CD14-positive monocyte (primary cell): ENCODE measurements around the gene CMPK2. TPM values are rescaled to one million over a fixed set of nuclear protein-coding genes. Genes with fewer than 3 reads are reported as not detected.

ENCODE experiments used
- DNase-seq, 3 donors: peaks; one replicate each; pipeline ENCODE4 v3.0.0-alpha.2; 2011 to 2022
- H2AFZ ChIP-seq: 2 replicates; pipeline ENCODE4 v1.6.0; 2012; ENCODE audit warnings: mild to moderate bottlenecking, low read depth, low read length, inconsistent platforms; ENCODE audit not compliant: insufficient read depth, poor library complexity, severe bottlenecking
- H3K27ac ChIP-seq, 2 donors: 1 replicate in 1 of 2; 2 replicates in 1 of 2; pipeline ENCODE4 v1.5.1; 2012 to 2013; ENCODE audit warnings: low read length in 2 of 2, control low read depth in 1 of 2, inconsistent platforms in 1 of 2, low read depth in 1 of 2, mild to moderate bottlenecking in 1 of 2
- H3K27me3 ChIP-seq, 2 donors: one replicate each; pipeline versions ENCODE4 v1.6.0 to v1.6.1; 2011 to 2013; ENCODE audit warnings: low read length in 2 of 2; ENCODE audit not compliant: control insufficient read depth in 2 of 2, insufficient read depth in 2 of 2
- H3K36me3 ChIP-seq, 2 donors: replicated peaks in 1 of 2; 1 replicate in 1 of 2; 2 replicates in 1 of 2; pipeline versions ENCODE4 v1.5.1 to v1.6.1; 2012 to 2013; ENCODE audit warnings: low read length in 2 of 2, control low read depth in 1 of 2, inconsistent platforms in 1 of 2, mild to moderate bottlenecking in 1 of 2; ENCODE audit not compliant: insufficient read depth in 2 of 2, control insufficient read depth in 1 of 2
- H3K4me1 ChIP-seq, 2 donors: 1 replicate in 1 of 2; 2 replicates in 1 of 2; pipeline versions ENCODE4 v1.5.1 to v1.6.1; 2012 to 2013; ENCODE audit warnings: low read length in 2 of 2, control low read depth in 1 of 2, inconsistent platforms in 1 of 2, mild to moderate bottlenecking in 1 of 2, moderate library complexity in 1 of 2; ENCODE audit not compliant: insufficient read depth in 2 of 2, control insufficient read depth in 1 of 2
- H3K4me2 ChIP-seq: replicated peaks from 2 replicates; pipeline ENCODE3; 2012; ENCODE audit warnings: low read length, moderate library complexity, mild to moderate bottlenecking; ENCODE audit not compliant: poor library complexity, severe bottlenecking; ENCODE audit errors: extremely low read depth
- H3K4me3 ChIP-seq, 3 experiments: fragments of 200-600 bp in 1 of 3; sonication (generic) in 1 of 3; replicated peaks in 1 of 3; 1 replicate in 2 of 3; 2 replicates in 1 of 3; pipeline ENCODE4 v1.5.1; 2011 to 2013; ENCODE audit warnings: low read length in 3 of 3, mild to moderate bottlenecking in 3 of 3, control low read depth in 2 of 3, low read depth in 2 of 3, inconsistent platforms in 1 of 3, moderate library complexity in 1 of 3
- H3K79me2 ChIP-seq: 2 replicates; pipeline ENCODE4 v1.6.0; 2012; ENCODE audit warnings: mild to moderate bottlenecking, control low read depth, inconsistent platforms, low read length, moderate library complexity; ENCODE audit not compliant: insufficient read depth
- H3K9ac ChIP-seq: 2 replicates; pipeline ENCODE4 v1.6.0; 2017; ENCODE audit warnings: low read length, mild to moderate bottlenecking; ENCODE audit not compliant: insufficient read depth, poor library complexity, severe bottlenecking
- H3K9me3 ChIP-seq, 2 donors: replicated peaks in 1 of 2; 1 replicate in 1 of 2; 2 replicates in 1 of 2; pipeline versions ENCODE4 v1.5.1 to v1.6.1; 2012 to 2013; ENCODE audit warnings: low read length in 2 of 2, control low read depth in 1 of 2; ENCODE audit not compliant: control insufficient read depth in 1 of 2, insufficient read depth in 1 of 2
- H4K20me1 ChIP-seq: 2 replicates; pipeline ENCODE4 v1.6.0; 2012; ENCODE audit warnings: mild to moderate bottlenecking, low read length, control low read depth, moderate library complexity; ENCODE audit not compliant: insufficient read depth
- H3K27ac Mint-ChIP-seq, 7 donors: one replicate each; pipeline ENCODE4 v1.8.0; 2020; ENCODE audit warnings: mild to moderate bottlenecking in 7 of 7, mixed read lengths in 7 of 7, moderate library complexity in 6 of 7, inconsistent platforms in 2 of 7
- H3K27me3 Mint-ChIP-seq, 3 donors: one replicate each; pipeline ENCODE4 v1.8.0; 2021 to 2022; ENCODE audit warnings: low read depth in 3 of 3, mild to moderate bottlenecking in 3 of 3, mixed read lengths in 3 of 3, moderate library complexity in 3 of 3, inconsistent platforms in 1 of 3
- H3K36me3 Mint-ChIP-seq, 2 donors: one replicate each; pipeline ENCODE4 v1.8.0; 2020; ENCODE audit warnings: mixed read lengths in 2 of 2, inconsistent platforms in 1 of 2, mild to moderate bottlenecking in 1 of 2
- H3K4me1 Mint-ChIP-seq: one replicate; pipeline ENCODE4 v1.8.0; 2020; ENCODE audit warnings: mild to moderate bottlenecking, mixed read lengths
- H3K4me3 Mint-ChIP-seq, 2 donors: one replicate each; pipeline ENCODE4 v1.8.0; 2020; ENCODE audit warnings: mild to moderate bottlenecking in 2 of 2, mixed read lengths in 2 of 2, moderate library complexity in 1 of 2
- H3K9me3 Mint-ChIP-seq, 7 donors: one replicate each; pipeline ENCODE4 v1.8.0; 2020 to 2022; ENCODE audit warnings: mixed read lengths in 7 of 7, mild to moderate bottlenecking in 6 of 7, moderate library complexity in 6 of 7, inconsistent platforms in 2 of 7
- WGBS: methylation state at CpG from one replicate; pipeline ENCODE4 v1.1.5; 2013; ENCODE audit warnings: missing lambda C conversion rate; ENCODE audit not compliant: insufficient coverage; 5-methylcytosine and 5-hydroxymethylcytosine counted together
- intact Hi-C, 2 donors: fragments of 100-400 bp; cut with micrococcal nuclease; formaldehyde crosslinking; loops; one replicate each; pipeline versions ENCODE4 v1.15.0 to v1.15.1; 2023
- polyA plus RNA-seq, 3 donors: library from polyadenylated mRNA; depleted of rRNA in 1 of 3; unstranded in 2 of 3; stranded (reverse) in 1 of 3; fragments of 300-500 nt in 2 of 3; fragments of >200 nt in 1 of 3; fragmentation: Illumina TruSeq in 2 of 3; gene quantifications; 1 replicate in 2 of 3; 2 replicates in 1 of 3; pipeline ENCODE4 v1.2.3, GENCODE V29; 2012 to 2021
- TF ChIP-seq, protein P1 (sequence below): fragments of 200-600 bp; IDR thresholded peaks from one replicate; pipeline ENCODE4 v1.8.0; 2022; ENCODE audit warnings: antibody characterized with exemption, mild to moderate bottlenecking

The CMPK2 gene
- polyA plus RNA-seq, 3 donors = 12.6 to 18.1 (median 17.0) TPM

- WGBS = 100% methylated on average over 3 of the region's 5 CpGs
Measured at GRCh38 chr2:6896930-6897759, 31.4 kb upstream of the CMPK2 start.

GRCh38 chr2:6893876-6894482, 28.3 kb upstream of the CMPK2 start:
- no peaks in the 10 kb centered on the region for H3K4me1 Mint-ChIP-seq
- H3K4me3 Mint-ChIP-seq = no peak overlapping the region
- Histone ChIP-seq H3K27ac (no peak overlapping the region), H3K4me1 (no peaks in the 10 kb centered on the region), H3K4me3 (no peak overlapping the region), H3K36me3 (peaks cover 0 to 2% of the 10 kb centered on the region in 2 donors), H2AFZ (no peak overlapping the region), H3K9ac (no peak overlapping the region), H3K9me3 (no peaks in the 10 kb centered on the region), H3K79me2 (no peaks in the 10 kb centered on the region), H3K27me3 (no peaks in the 10 kb centered on the region), H4K20me1 (no peaks in the 10 kb centered on the region), H3K4me2 (no peak overlapping the region)
- intact Hi-C loops = no loop called here
- DNase-seq = no peak
- H3K9me3 Mint-ChIP-seq = no peaks in the 10 kb centered on the region
- peaks cover 0 to 2% (median 0%) of the 10 kb centered on the region in 3 donors for H3K27me3 Mint-ChIP-seq
- peaks cover 0 to 7% of the 10 kb centered on the region in 2 donors for H3K36me3 Mint-ChIP-seq
- H3K27ac Mint-ChIP-seq = no peak overlapping the region
- 93% methylated on average over 2 of the region's 2 CpGs for WGBS
- TF ChIP-seq, protein P1, sequence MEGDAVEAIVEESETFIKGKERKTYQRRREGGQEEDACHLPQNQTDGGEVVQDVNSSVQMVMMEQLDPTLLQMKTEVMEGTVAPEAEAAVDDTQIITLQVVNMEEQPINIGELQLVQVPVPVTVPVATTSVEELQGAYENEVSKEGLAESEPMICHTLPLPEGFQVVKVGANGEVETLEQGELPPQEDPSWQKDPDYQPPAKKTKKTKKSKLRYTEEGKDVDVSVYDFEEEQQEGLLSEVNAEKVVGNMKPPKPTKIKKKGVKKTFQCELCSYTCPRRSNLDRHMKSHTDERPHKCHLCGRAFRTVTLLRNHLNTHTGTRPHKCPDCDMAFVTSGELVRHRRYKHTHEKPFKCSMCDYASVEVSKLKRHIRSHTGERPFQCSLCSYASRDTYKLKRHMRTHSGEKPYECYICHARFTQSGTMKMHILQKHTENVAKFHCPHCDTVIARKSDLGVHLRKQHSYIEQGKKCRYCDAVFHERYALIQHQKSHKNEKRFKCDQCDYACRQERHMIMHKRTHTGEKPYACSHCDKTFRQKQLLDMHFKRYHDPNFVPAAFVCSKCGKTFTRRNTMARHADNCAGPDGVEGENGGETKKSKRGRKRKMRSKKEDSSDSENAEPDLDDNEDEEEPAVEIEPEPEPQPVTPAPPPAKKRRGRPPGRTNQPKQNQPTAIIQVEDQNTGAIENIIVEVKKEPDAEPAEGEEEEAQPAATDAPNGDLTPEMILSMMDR = no peak

More at GRCh38 chr2:6896930-6897759, 31.4 kb upstream of the CMPK2 start:
- Histone ChIP-seq H2AFZ (no peak overlapping the region), H3K27ac (no peak overlapping the region), H4K20me1 (no peaks in the 10 kb centered on the region), H3K4me3 (no peak overlapping the region), H3K4me2 (no peak overlapping the region), H3K4me1 (no peaks in the 10 kb centered on the region), H3K79me2 (no peaks in the 10 kb centered on the region), H3K27me3 (no peaks in the 10 kb centered on the region), H3K9me3 (no peaks in the 10 kb centered on the region), H3K9ac (no peak overlapping the region), H3K36me3 (peaks cover 0 to 2% of the 10 kb centered on the region in 2 donors)
- Mint-ChIP-seq H3K4me1 (no peaks in the 10 kb centered on the region), H3K36me3 (peaks cover 0 to 7% of the 10 kb centered on the region in 2 donors), H3K27ac (no peak overlapping the region), H3K27me3 (peaks cover 0 to 3% (median 2%) of the 10 kb centered on the region in 3 donors), H3K4me3 (no peak overlapping the region), H3K9me3 (peaks cover 0 to 8% (median 3%) of the 10 kb centered on the region in 7 donors)
- TF ChIP-seq, protein P1 = peak; percentile 77
- DNase-seq = peak in 2 of 3 donors; percentile 16 to 34
- intact Hi-C loops = no loop called here
